Measurements from ENCODE around the gene FBXL5.
"Not testable (repeated sequence)": the region's sequence is repeated elsewhere in the genome, so short reads cannot be mapped to it uniquely, and the experiment has no call there.

Gene FBXL5

DNA sequence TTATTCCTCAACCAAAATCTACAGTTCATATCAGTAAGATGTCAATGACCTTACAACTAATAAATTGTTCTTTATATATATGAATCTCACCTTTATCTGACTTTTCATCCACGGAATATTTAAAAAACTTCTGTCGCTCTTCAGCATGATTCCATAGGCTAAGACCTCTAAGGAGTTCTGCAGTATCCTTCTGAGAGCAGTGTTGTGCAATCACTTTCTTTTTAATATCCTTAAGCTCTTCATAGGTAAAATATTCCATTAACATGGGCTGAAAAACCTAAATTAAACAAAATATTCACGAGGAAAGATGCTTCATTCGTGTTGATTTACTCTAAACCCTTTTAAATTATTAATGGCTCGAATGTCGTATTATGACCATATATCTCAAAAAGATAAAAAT is 16.7 kb downstream of the FBXL5 start:
- no peak for DNase-seq

DNA sequence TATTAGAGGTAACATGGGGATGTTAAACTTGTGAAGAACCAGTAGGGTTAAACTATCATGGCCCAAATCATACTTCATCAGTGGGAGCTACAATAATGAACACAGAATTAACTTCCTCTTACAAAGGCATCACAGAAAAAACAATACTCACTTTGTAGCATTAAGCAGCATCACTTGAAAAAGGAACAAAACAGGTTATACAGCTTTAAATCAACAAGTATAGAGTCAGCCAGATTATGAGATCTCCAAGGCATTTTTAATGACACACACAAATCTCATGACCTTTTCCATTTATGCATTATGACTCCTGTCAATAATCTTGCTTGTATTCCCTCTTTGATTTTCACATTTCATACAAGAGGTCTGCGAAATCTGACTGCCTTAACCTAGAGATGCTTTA is 18.3 kb downstream of the FBXL5 start:
- DNase-seq: no peak

DNA sequence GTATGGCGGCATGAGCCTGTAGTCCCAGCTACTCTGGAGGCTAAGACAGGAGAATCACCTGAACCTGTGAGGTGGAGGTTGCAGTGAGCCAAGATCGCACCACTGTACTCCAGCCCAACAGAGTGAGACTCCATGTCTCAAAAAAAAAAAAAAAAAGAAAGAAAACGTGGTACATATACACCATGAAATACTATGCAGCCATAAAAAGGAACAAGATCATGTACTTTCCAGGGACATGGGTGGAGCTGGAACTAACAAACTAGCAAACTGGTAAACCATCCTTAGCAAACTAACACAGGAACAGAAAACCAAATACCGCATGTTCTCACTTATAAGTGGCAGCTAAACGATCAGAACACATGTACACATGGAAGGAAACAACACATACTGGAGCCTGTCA is 37.8 kb downstream of the FBXL5 start:
- DNase-seq: not testable (repeated sequence)

DNA sequence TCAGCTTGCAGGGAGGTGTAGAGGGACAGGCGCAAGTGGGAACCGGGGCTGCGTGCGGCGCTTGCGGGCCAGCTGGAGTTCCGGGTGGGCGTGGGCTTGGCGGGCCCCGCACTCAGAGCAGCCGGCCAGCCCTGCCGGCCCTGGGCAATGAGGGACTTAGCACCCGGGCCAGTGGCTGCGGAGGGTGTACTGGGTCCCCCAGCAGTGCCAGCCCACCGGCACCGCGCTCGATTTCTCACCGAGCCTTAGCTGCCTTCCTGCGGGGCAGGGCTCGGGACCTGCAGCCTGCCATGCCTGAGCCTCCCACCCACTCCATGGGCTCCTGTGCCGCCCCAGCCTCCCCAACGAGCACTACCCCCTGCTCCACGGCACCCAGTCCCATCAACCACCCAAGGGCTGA is 40.3 kb downstream of the FBXL5 start:
- not testable (repeated sequence) for DNase-seq

DNA sequence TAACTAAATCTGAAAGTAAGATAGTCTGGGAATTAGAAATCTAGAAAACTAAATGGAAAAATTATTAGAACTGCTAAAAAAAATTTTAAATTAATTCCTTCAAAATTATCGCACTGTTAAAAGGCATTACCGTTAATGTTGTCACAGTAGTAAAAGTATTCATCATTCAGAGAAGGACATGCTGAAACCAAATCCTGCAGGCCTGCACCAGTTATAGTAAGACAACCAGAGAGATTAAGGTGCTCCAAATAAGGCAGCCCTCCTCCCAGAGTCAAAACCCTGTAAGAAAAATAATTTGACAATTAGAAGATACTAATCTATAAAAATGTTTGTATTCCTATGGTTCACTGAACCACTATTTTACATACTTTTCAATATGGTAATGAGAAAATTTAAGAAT is 43.0 kb downstream of the FBXL5 start:
- DNase-seq: no peak

DNA sequence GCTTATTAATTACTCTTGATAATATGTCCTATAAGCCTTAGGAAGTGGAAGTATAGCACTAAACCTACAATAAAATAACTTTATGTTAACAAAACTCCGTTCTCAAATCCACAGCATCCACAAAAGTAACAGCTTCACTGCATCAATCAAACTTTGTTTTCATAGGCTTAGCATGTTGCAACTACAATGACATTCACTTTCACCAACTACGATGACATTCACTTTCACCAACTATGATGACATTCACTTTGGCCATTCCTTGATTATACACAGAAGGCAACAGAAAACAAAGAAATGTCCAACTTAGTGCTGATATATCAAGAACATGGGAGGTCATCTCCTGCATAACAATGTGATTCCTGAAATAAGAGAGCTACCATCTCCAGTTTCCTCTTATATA is 44.3 kb downstream of the FBXL5 start:
- DNase-seq: no peak

DNA sequence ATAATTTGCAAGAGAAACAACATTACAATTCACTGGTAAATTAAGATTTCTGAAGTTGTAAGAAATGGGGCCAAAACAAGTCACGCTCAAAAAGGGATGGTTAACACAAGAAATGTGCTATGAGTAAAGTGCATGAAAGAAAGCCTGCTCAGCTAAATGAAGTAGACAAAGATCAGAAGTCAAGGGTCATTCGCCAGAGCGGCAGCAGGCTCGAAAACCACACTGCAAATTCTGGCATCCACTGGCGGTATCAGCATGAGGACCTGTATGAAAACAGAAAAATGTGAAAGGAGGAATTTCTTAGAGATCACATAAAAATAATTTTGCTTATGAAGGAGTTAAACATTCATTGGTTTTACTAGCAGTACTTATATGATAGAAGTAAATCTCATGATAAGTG is 49.6 kb downstream of the FBXL5 start:
- no peak for DNase-seq

DNA sequence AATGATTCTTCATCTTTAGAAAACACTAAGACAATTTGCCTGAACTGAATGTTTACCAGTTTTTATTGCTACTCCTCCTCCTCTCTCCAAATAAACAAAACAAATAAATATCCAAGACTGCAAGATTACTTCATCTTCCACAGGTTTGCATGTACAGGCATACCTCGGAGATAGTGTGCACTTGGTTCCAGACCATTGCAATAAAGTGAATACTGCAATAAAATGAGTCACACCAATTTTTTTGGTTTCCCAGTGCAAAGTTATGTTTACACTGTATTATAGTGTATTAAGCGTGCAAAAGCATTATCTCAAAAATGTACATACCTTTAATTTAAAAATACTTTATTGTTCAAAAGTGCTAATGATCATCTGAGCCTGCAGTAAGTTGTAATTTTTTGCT is 53.3 kb downstream of the FBXL5 start:
- no peak for DNase-seq

DNA sequence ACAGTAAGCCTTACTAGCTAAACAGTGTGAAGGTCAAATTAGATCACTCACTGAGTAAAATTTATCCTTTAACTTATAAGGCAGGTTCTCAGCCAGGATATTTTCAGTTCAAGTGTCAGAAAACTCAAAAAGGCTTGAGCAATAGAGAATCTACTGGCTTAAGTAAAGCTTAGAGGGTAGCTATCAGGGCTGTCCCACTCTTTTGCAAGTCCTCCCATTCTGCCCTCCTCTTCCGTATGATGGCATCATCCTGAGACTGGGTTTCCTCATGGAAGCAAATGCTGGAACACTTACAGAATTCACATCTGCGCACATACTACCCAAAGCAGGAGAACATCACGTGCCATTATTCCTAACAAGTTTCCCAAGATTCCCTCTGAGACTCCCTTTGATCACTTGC is 55.0 kb downstream of the FBXL5 start:
- DNase-seq: no peak

DNA sequence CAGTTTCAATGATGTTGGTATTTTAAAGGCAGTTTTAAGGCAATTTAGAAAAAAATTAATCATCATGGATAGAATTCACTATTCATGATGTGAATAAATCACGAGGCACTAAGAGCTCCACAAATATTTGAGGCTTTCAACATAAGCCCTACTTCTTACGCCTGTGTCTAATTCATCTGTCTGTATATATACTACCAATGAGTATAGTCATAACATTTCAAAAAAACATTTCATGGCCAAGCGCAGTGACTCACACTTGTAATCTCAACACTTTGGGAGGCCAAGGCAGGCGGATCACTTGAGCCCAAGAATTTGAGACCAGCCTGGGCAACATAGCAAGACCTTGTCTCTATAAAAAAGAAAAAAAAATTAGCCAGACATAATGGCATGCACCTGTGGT is 56.5 kb downstream of the FBXL5 start:
- DNase-seq: no peak

DNA sequence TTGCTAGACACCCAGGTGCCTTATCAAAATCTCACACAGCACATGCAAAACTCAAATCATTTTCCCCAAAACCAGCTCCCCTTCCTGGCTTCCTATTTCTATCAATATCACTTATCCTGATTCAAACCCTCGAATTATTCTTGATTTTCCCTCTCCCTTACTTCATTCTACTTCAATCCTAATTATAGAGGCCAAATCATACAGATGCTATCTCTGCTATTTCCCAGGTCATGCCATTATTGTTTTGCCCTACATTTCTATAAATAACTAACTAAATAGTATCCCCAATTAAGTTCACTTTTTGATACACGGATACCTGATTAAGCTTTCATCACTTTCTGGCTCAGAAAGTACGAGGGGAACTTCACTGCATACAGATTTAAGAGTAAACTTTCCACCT is 62.4 kb downstream of the FBXL5 start:
- DNase-seq: no peak

DNA sequence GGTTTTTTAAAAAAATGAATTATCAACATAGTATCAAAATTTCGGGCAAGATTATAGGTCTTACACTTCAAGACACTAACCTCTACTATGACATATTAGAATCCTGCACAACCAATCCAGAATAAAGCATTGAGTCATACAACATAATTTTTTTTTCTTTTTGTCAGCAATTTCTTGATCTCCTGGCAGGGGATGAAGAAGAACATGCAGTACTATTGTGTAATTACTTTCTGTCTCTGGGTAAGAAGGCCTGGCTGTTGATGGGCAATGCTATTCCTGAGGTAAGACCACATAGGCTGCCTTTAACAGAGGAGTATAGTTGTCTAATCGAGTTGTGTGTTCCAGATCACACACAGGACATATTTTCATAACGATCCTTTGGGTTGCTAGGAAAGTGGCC is 67.5 kb downstream of the FBXL5 start:
- no peak for DNase-seq

DNA sequence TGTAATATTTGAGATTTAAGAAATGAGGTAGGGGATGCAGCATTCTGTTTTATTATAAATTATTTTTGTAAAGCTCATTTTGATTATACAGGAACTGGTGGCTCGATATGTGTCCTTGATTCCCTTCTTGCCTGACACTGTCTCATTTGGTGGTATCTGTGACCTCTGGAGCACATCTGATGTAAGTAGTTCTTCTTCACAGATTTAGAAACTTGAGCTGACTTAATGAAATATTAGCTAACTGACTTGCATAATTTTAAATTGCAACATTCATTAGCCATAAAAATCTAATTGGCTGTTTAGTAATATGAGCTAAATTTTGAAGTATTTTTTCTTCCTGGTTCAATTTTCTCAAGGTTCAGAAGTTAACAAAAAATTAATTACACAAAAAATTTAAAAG is 69.1 kb downstream of the FBXL5 start:
- no peak for DNase-seq

DNA sequence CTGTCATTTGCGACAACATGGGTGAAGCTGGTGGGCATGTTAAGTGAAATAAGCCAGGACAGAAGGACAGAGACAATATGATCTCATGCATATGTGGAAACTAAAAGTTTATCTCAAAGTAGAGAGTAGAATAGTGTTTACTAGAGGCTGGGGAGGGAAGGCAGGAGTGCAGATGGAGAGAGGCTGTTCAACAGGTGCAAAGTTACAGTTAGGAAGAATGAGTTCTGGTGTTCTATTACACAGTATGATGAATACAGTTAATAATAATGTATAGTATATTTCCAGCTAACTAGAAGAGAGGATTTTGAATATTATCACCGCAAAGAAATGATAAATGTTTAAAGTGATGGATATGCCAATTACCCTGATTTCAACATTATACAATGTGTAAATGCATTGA is 69.8 kb downstream of the FBXL5 start:
- DNase-seq: no peak

DNA sequence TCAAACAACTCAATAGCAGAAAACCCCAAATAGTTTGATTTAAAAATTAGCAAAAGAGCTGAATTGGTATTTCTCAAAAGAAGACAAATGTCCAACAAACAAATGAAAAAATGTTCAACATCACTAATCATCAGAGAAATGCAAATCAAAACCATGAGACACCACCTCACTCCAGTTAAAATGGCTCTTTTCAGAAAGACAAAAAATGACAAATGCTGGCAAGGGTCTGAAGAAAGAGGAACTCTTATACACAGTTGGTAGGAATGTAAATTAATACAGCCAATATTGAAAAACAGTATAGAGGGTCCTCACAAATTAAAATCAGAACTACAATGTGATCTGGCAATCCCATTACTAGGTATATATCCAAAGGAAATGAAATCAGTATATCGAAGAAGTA is 70.4 kb downstream of the FBXL5 start:
- no peak for DNase-seq

DNA sequence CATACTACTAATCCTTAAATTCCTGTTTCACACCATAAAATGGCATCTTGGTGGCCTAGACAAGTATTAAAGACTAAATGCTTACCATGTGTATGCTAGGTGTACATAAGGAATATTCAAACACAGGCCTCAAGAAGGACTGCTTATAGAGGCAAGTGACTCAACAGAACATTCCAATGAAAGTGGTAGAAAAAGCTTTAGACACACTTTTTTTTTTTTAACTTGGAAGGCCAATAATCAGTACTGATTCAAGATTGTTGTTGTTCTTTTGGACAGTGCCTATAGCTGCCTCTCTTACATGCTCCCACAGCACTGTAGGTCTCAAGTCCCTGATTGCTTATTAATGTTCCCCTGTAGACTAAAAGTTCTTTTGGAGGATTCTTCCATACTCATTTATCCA is 77.6 kb downstream of the FBXL5 start:
- DNase-seq: no peak

DNA sequence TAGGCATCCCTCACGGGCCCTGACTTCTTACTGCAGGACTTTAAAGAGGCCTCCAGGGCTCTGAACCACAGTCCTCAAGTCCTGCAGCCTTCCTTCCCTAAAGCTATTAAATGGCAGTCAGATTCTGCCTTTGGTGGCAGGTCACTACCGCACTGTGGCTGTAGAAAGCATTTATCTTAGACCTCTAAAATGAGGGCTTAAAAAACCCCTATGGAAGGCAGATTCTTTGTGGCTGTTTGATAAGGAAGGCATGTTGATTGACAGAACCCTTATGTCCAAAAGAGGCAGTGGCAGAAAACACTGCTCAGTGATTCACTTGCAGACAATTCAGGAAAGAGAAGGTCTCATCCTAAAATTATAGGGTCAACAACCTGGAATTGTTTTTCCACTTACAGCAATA is 79.2 kb downstream of the FBXL5 start:
- no peak for DNase-seq

DNA sequence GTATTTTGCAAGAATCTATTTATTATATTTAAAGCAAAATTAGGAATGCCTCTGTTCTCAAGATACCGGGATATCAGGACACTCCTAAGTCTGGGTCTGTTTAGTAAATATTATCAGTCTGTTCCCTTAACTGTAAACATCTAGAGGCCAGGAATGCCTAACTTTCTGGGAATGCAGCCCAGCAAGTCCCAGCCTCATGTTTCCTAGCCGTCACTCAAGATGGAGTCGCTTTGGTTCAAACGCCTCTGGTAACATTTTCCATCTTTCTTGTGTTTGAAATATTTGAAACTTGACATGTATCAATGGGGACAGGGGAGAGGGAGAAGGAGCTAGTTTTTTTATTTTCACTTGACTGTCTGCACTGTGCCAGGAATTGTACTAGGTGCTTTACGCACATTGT is 85.4 kb downstream of the FBXL5 start:
- DNase-seq: no peak

DNA sequence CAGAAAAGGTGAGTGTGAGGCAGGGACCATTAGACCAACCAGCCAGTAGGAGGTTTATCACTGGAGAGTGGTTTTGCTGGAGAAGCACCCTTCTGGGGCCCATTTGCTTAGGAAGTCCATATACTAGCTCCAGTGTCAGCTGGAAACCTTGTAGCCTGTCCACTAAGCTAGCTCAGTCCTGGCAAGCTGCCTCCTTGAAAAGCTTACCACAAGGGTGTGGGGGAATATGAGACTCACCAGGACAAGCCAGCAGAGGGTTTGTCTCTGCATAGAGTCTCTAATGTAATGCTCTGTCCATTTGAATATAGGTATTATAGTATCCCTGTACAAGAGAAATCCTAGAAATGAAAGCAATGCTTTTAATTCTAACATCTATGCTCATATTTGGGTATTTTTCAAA is 86.3 kb downstream of the FBXL5 start:
- DNase-seq: no peak

DNA sequence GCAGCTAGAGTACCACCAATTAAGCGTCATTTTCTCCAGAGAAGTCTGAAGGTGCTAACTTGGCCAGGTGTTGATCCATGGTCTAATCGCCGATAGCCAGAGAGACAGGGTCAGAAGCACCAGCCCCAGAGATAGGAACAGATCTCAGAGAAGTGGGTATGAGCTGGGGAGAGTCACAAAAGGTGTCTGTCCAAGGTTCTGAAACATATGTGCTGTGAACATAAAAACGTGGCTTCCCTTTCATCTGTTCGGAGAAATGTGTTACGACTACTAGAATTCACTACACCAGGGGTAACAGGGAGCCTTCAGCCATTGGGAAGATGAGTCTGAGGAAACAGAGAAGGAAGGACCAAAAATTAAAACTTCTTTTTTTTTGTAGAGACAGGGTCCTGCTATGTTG is 91.3 kb downstream of the FBXL5 start:
- DNase-seq: no peak

DNA sequence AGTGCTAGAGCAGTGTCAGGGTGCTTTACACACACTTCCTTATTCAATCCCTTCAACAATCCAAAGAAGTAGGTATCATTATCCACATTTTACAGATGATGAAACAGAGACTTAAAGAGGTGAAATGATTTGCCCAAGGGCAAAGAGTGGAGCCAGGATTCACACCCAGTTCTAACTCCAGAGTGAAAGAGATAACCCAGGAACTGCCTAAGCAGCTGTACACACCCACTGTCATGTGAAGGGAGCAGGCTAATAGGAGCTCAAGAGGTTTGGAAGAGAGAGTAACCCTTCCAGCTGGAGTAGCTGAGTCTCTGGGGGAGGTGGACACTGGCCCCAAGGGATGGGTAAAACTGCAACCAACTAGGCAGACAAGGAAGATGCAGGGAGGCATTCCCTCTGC is 92.5 kb downstream of the FBXL5 start:
- DNase-seq: no peak

DNA sequence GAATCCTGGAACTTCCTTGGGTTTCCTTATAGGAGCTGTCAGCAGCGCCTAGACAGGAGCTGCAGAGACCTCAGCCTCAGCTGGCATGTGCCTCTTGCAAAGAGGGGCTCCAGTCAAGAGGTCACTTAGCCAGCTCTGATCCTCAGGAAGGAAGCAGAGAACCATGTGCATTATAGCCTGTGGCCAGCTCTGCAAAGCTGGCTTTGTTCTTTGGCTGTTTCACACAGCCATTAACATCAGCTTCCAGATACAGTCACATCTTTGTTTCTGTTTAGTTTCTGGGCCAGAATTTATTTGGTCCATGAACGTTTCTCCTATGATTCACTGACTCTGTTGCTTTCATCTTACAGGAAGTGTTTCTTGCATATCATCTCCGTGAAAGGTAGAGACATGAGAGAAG is 93.0 kb downstream of the FBXL5 start:
- no peak for DNase-seq

DNA sequence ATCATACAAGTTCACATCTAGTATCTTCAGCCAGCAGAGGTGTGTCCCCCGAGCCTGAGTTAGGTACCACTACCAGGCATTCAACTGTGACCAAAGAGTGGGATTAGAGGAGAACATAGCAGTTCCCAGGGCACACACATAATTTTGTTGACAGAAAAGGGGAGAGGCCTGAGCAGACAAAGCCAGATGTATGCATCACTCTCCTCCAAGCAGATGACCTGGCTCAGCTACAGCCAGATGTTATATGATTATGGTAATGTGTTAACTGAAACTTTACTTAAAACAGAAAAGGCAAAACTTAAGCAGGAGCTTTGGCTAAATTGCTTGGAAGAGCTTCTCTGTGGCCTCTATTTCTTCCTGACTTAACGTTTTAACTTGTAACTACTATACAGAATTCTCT is 96.6 kb downstream of the FBXL5 start:
- DNase-seq: no peak

DNA sequence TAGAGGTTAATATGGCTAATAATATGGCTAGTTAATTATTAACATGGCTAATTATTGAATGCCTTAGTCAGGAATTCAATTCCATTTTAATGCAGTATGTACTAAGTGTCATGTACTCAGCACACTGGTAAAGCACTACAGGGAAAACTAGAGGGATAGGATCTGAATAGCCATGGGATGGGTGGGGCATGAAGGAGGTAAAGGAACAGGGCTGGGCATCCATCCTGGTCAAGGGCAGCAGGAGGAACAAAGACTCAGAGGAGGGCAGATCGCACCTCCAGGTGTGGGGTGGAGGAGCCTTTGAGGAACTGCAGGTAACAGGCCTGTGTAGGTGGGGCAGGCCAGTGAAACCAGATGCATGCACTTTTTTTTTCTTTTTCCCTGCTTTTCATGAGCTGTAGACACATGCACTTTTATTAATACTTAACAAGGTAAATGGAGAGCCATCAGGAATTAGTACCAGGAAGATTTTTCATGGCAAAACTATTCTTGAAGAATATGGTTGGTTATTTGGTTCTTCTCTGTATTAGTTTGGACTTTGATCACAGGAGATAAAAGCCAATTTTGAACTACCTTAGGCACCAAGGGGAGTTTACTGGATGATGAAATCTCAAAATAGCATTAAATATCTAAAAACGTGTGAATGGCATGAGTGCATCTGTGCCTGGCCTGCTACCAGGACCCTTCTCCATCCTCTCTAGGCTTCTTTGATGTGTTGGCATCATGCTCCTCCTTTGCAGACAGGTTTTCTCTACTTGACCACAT is 97.2 kb downstream of the FBXL5 start:
- DNase-seq: no peak

DNA sequence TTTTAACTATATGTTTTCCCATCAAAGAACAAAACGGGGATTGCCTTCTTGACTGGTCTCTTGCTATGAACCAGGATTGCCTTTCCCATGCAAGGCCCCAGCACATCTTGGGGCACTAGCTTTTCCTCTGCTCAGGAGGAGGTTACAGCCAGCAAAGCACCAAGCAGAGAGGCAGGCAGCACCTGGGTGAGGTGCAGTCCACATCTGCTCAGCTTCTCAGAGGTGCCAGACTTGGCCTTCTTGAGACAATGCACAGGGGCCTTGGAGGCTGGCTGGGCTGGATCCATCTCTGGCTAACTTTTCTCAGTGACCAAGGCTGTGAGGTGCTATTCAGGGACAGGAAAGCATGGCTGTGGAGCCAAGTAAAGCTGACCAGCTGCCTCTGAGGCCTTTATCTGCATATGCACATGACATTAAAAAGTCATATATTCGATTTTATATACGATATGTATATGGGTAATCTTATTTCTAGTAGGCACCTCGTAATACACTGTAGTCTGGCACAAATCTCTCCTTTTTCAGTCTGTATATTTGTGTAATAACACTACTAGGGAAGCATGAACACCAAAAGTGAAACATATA is 98.6 kb downstream of the FBXL5 start:
- DNase-seq: no peak

Measured in activated gamma-delta T cell treated with Interleukin-2 at 50 U/mL for 16 hours (primary cell).